Dendritic cell treated with granulocyte-macrophage colony-stimulating factor and Interleukin-4, amounts not matched to agents 40 ng/mL and 50 ng/mL, for 4 days (primary cell): ENCODE results near the gene AMFR.

ENCODE experiments used
- H3K27ac Mint-ChIP-seq: one replicate; pipeline ENCODE4 v1.8.0; 2022; ENCODE audit warnings: mild to moderate bottlenecking, mixed read lengths
- H3K27me3 Mint-ChIP-seq: one replicate; pipeline ENCODE4 v1.8.0; 2022; ENCODE audit warnings: mild to moderate bottlenecking, mixed read lengths
- H3K36me3 Mint-ChIP-seq: one replicate; pipeline ENCODE4 v1.8.0; 2022; ENCODE audit warnings: low read depth, mixed read lengths
- H3K4me1 Mint-ChIP-seq: one replicate; pipeline ENCODE4 v1.8.0; 2022; ENCODE audit warnings: low read depth, mixed read lengths
- H3K4me3 Mint-ChIP-seq: one replicate; pipeline ENCODE4 v1.8.0; 2022; ENCODE audit warnings: mild to moderate bottlenecking, moderate library complexity, mixed read lengths
- H3K9me3 Mint-ChIP-seq: one replicate; pipeline ENCODE4 v1.8.0; 2022; ENCODE audit warnings: mixed read lengths
- intact Hi-C: fragments of 100-400 bp; cut with micrococcal nuclease; formaldehyde crosslinking; loops from one replicate; pipeline ENCODE4 v1.15.0; 2022

The AMFR gene

GRCh38 chr16:56327071-56327928 lies 98.0 kb downstream of the AMFR start:
- Mint-ChIP-seq H3K27me3 (peaks cover 1% of the 10 kb centered on the region), H3K27ac (no peak overlapping the region), H3K9me3 (no peaks in the 10 kb centered on the region), H3K36me3 (no peaks in the 10 kb centered on the region), H3K4me3 (no peak overlapping the region), H3K4me1 (no peaks in the 10 kb centered on the region)
- intact Hi-C loops, result no loop called here

GRCh38 chr16:56325956-56326355 lies 99.4 kb downstream of the AMFR start:
- no peak overlapping the region for H3K4me3 Mint-ChIP-seq
- H3K27me3 Mint-ChIP-seq, result no peaks in the 10 kb centered on the region
- no peaks in the 10 kb centered on the region for H3K9me3 Mint-ChIP-seq
- no peak overlapping the region for H3K27ac Mint-ChIP-seq
- no peaks in the 10 kb centered on the region for H3K4me1 Mint-ChIP-seq
- intact Hi-C loops, result no loop called here
- no peaks in the 10 kb centered on the region for H3K36me3 Mint-ChIP-seq

GRCh38 chr16:56324406-56324805 lies 100.9 kb downstream of the AMFR start:
- Mint-ChIP-seq H3K4me1 (no peaks in the 10 kb centered on the region), H3K36me3 (no peaks in the 10 kb centered on the region)
- intact Hi-C loops, result no loop called here

GRCh38 chr16:56321571-56321970 lies 103.8 kb downstream of the AMFR start:
- Mint-ChIP-seq H3K4me3 (no peak overlapping the region), H3K4me1 (peaks cover 7% of the 10 kb centered on the region), H3K36me3 (no peaks in the 10 kb centered on the region), H3K27ac (no peak overlapping the region), H3K9me3 (no peaks in the 10 kb centered on the region), H3K27me3 (peaks cover 11% of the 10 kb centered on the region)
- intact Hi-C loops, result no loop called here

More at GRCh38 chr16:56324406-56324805, 100.9 kb downstream of the AMFR start:
- H3K4me3 Mint-ChIP-seq, result no peak overlapping the region
- no peak overlapping the region for H3K27ac Mint-ChIP-seq
- no peaks in the 10 kb centered on the region for H3K9me3 Mint-ChIP-seq
- no peaks in the 10 kb centered on the region for H3K27me3 Mint-ChIP-seq

GRCh38 chr16:56320811-56321558 lies 104.4 kb downstream of the AMFR start:
- no peak overlapping the region for H3K4me3 Mint-ChIP-seq
- peaks cover 13% of the 10 kb centered on the region for H3K27me3 Mint-ChIP-seq
- no peak overlapping the region for H3K27ac Mint-ChIP-seq
- no peaks in the 10 kb centered on the region for H3K9me3 Mint-ChIP-seq
- no peaks in the 10 kb centered on the region for H3K36me3 Mint-ChIP-seq
- H3K4me1 Mint-ChIP-seq, result peaks cover 7% of the 10 kb centered on the region
- intact Hi-C loops, result no loop called here

- Mint-ChIP-seq H3K9me3 (no peaks in the 10 kb centered on the region), H3K27ac (no peak overlapping the region), H3K4me1 (peaks cover 7% of the 10 kb centered on the region), H3K36me3 (no peaks in the 10 kb centered on the region), H3K27me3 (peaks cover 13% of the 10 kb centered on the region), H3K4me3 (no peak overlapping the region)
- intact Hi-C loops, result no loop called here
Measured at GRCh38 chr16:56320056-56320455, 105.3 kb downstream of the AMFR start.

GRCh38 chr16:56319376-56319775 lies 106.0 kb downstream of the AMFR start:
- intact Hi-C loops, result loop anchor here (5.0 to 10.0 kb wide), 4 partner anchors 115 to 865 kb away; no protein-coding TSS in a partner anchor
- peaks cover 13% of the 10 kb centered on the region for H3K27me3 Mint-ChIP-seq
- H3K36me3 Mint-ChIP-seq, result no peaks in the 10 kb centered on the region

GRCh38 chr16:56318827-56319140 lies 106.6 kb downstream of the AMFR start:
- intact Hi-C loops, result loop anchor here (1.0 to 10.0 kb wide), 5 partner anchors 114 to 864 kb away; no protein-coding TSS in a partner anchor
- no peaks in the 10 kb centered on the region for H3K36me3 Mint-ChIP-seq
- peaks cover 7% of the 10 kb centered on the region for H3K4me1 Mint-ChIP-seq
- no peak overlapping the region for H3K27ac Mint-ChIP-seq
- no peak overlapping the region for H3K4me3 Mint-ChIP-seq
- H3K27me3 Mint-ChIP-seq, result peaks cover 13% of the 10 kb centered on the region
- no peaks in the 10 kb centered on the region for H3K9me3 Mint-ChIP-seq

More at GRCh38 chr16:56319376-56319775, 106.0 kb downstream of the AMFR start:
- Mint-ChIP-seq H3K27ac (no peak overlapping the region), H3K4me3 (no peak overlapping the region), H3K4me1 (peaks cover 7% of the 10 kb centered on the region), H3K9me3 (no peaks in the 10 kb centered on the region)

GRCh38 chr16:56317998-56318826 lies 107.1 kb downstream of the AMFR start:
- H3K27ac Mint-ChIP-seq, result no peak overlapping the region
- H3K27me3 Mint-ChIP-seq, result peaks cover 13% of the 10 kb centered on the region
- no peaks in the 10 kb centered on the region for H3K9me3 Mint-ChIP-seq
- peaks cover 7% of the 10 kb centered on the region for H3K4me1 Mint-ChIP-seq
- no peaks in the 10 kb centered on the region for H3K36me3 Mint-ChIP-seq
- intact Hi-C loops, result loop anchor here (1.0 to 10.0 kb wide), 5 partner anchors 113 to 863 kb away; no protein-coding TSS in a partner anchor
- peak overlapping the region; percentile 30 for H3K4me3 Mint-ChIP-seq

- Mint-ChIP-seq H3K4me1 (peaks cover 7% of the 10 kb centered on the region), H3K27me3 (peaks cover 13% of the 10 kb centered on the region), H3K27ac (no peak overlapping the region), H3K9me3 (no peaks in the 10 kb centered on the region), H3K4me3 (no peak overlapping the region), H3K36me3 (no peaks in the 10 kb centered on the region)
- intact Hi-C loops, result loop anchor here (5.0 to 10.0 kb wide), 4 partner anchors 112 to 862 kb away; no protein-coding TSS in a partner anchor
Measured at GRCh38 chr16:56316545-56316944, 108.8 kb downstream of the AMFR start.

GRCh38 chr16:56315955-56316354 lies 109.4 kb downstream of the AMFR start:
- intact Hi-C loops, result loop anchor here (5.0 to 10.0 kb wide), 4 partner anchors 111 to 861 kb away; no protein-coding TSS in a partner anchor
- no peak overlapping the region for H3K27ac Mint-ChIP-seq
- no peaks in the 10 kb centered on the region for H3K36me3 Mint-ChIP-seq

GRCh38 chr16:56314244-56314850 lies 111.0 kb downstream of the AMFR start:
- Mint-ChIP-seq H3K9me3 (no peaks in the 10 kb centered on the region), H3K36me3 (no peaks in the 10 kb centered on the region), H3K4me3 (no peak overlapping the region), H3K27me3 (peaks cover 13% of the 10 kb centered on the region), H3K27ac (no peak overlapping the region), H3K4me1 (peaks cover 7% of the 10 kb centered on the region)
- intact Hi-C loops, result loop anchor here (10.0 kb wide), 2 partner anchors 110 to 860 kb away; no protein-coding TSS in a partner anchor

More at GRCh38 chr16:56315955-56316354, 109.4 kb downstream of the AMFR start:
- Mint-ChIP-seq H3K27me3 (peaks cover 13% of the 10 kb centered on the region), H3K9me3 (no peaks in the 10 kb centered on the region), H3K4me3 (no peak overlapping the region), H3K4me1 (peaks cover 7% of the 10 kb centered on the region)

- intact Hi-C loops, result loop anchor here (10.0 kb wide), 2 partner anchors 108 to 858 kb away; no protein-coding TSS in a partner anchor
- Mint-ChIP-seq H3K9me3 (no peaks in the 10 kb centered on the region), H3K27me3 (peaks cover 14% of the 10 kb centered on the region), H3K27ac (no peak overlapping the region), H3K36me3 (no peaks in the 10 kb centered on the region), H3K4me1 (peaks cover 3% of the 10 kb centered on the region), H3K4me3 (no peak overlapping the region)
Measured at GRCh38 chr16:56312556-56312955, 112.8 kb downstream of the AMFR start.
